K562 (cell line): ENCODE data around the gene RIT1. TPM values are rescaled to one million over a fixed set of nuclear protein-coding genes. Genes with fewer than 3 reads are reported as not detected.

ENCODE experiments used
- ATAC-seq: fragments of 200-7000 bp; cut with Tn5 transposase; 3 replicates; pipeline ENCODE4 v1.9.1; 2020; ENCODE audit warnings: moderate library complexity
- BruUV-seq: library from RNA; stranded (reverse); fragments of 400-500 nt; replicated peaks from 2 replicates; lab custom pipeline; 2021; lab: Mats Ljungman, UMichigan
- CTCF ChIA-PET: fragments of 300-600 bp; formaldehyde crosslinking; extraction: SDS; loops from one replicate; lab custom pipeline; 2021; ENCODE audit warnings: low intra/inter-chr PET ratio; lab: Yijun Ruan, JAX
- POLR2A ChIA-PET: fragments of 300-600, 350-650 bp; sonication (Branson Sonifier 250); formaldehyde crosslinking; extraction: SDS; loops from one replicate; lab custom pipeline; 2021; ENCODE audit warnings: antibody characterized with exemption, inconsistent platforms; lab: Yijun Ruan, JAX
- DNase-seq, 4 experiments: peaks; one replicate each; pipeline versions ENCODE4 v3.0.0 to v3.0.0-alpha.2; 2011 to 2018; ENCODE audit warnings: low spot score in 3 of 4, mixed read lengths in 3 of 4; ENCODE audit errors: extremely low read depth in 1 of 4
- FAIRE-seq: peaks from 2 replicates; lab custom pipeline; 2011; peaks lifted over from hg19 to GRCh38; lab: Jason Lieb, UNC
- H2AFZ ChIP-seq: 2 replicates; pipeline ENCODE4 v1.6.0; 2011; ENCODE audit warnings: low read depth, low read length, control low read depth, inconsistent platforms
- H3K27ac ChIP-seq: fragments of 200-600 bp; 3 replicates; pipeline ENCODE4 v1.8.0; 2011; ENCODE audit warnings: low read depth, mild to moderate bottlenecking, control low read depth, inconsistent platforms, low read length, moderate library complexity, mixed read lengths; ENCODE audit errors: extremely low read depth
- H3K27me3 ChIP-seq, 2 experiments: fragments of 300-600 bp in 1 of 2; 2 replicates in 1 of 2; 3 replicates in 1 of 2; pipeline versions ENCODE4 v1.6.0 to v1.8.0; 2011; ENCODE audit warnings: inconsistent platforms in 2 of 2, low read length in 2 of 2, mild to moderate bottlenecking in 1 of 2, mixed read lengths in 1 of 2, moderate library complexity in 1 of 2; ENCODE audit not compliant: control insufficient read depth in 2 of 2, insufficient read depth in 2 of 2
- H3K36me3 ChIP-seq: fragments of 300-600 bp; 3 replicates; pipeline ENCODE4 v1.8.0; 2011; ENCODE audit warnings: mild to moderate bottlenecking, low read length, inconsistent platforms; ENCODE audit not compliant: control insufficient read depth, insufficient read depth
- H3K4me1 ChIP-seq, 2 experiments: fragments of 200-600 bp in 1 of 2; replicated peaks in 1 of 2; 2 replicates in 1 of 2; 3 replicates in 1 of 2; pipeline versions ENCODE4 v1.5.1 to v1.8.0; 2011; ENCODE audit warnings: inconsistent platforms in 2 of 2, low read length in 2 of 2, mild to moderate bottlenecking in 1 of 2, mixed read lengths in 1 of 2, moderate library complexity in 1 of 2; ENCODE audit not compliant: control insufficient read depth in 2 of 2, insufficient read depth in 2 of 2
- H3K4me2 ChIP-seq: 2 replicates; pipeline ENCODE4 v1.6.1; 2011; ENCODE audit warnings: low read length, control low read depth, inconsistent platforms, mixed read lengths; ENCODE audit not compliant: insufficient read depth
- H3K4me3 ChIP-seq: fragments of 200-600 bp; sonication (generic), shearing (Covaris generic); 2 replicates; pipeline ENCODE4 v1.5.1; 2016; ENCODE audit warnings: control low read depth, inconsistent platforms
- H3K79me2 ChIP-seq: fragments of 200-600 bp; 3 replicates; pipeline ENCODE4 v1.8.0; 2011; ENCODE audit warnings: low read length, inconsistent platforms; ENCODE audit not compliant: control insufficient read depth, insufficient read depth
- H3K9ac ChIP-seq, 2 experiments: 2 replicates each; pipeline versions ENCODE4 v1.6.0 to v1.6.1; 2011; ENCODE audit warnings: low read depth in 2 of 2, low read length in 2 of 2, control low read depth in 1 of 2, inconsistent platforms in 1 of 2, mild to moderate bottlenecking in 1 of 2, mixed read lengths in 1 of 2; ENCODE audit not compliant: insufficient read depth in 1 of 2
- H3K9me1 ChIP-seq: one replicate; pipeline ENCODE4 v1.6.0; 2011; ENCODE audit warnings: inconsistent platforms, mild to moderate bottlenecking, low read length, moderate library complexity; ENCODE audit not compliant: control insufficient read depth, insufficient read depth
- H3K9me3 ChIP-seq: replicated peaks from 2 replicates; pipeline ENCODE4 v1.5.1; 2011; ENCODE audit warnings: low read depth, low read length, inconsistent platforms; ENCODE audit not compliant: control insufficient read depth, insufficient read depth
- H4K20me1 ChIP-seq: replicated peaks from 2 replicates; pipeline ENCODE4 v1.6.1; 2011; ENCODE audit warnings: low read length, inconsistent platforms, mixed read lengths; ENCODE audit not compliant: control insufficient read depth, insufficient read depth
- ADNP ChIP-seq: fragments of 200-800 bp; sonication (Bioruptor generic); IDR thresholded peaks from 2 replicates; pipeline ENCODE4 v1.6.1; 2016; ENCODE audit warnings: missing genetic modification characterization, missing compliant biosample characterization
- BCL6 ChIP-seq: fragments of 250-450 bp; sonication (Bioruptor Pico); IDR thresholded peaks from 2 replicates; pipeline ENCODE4 v1.4.0; 2020
- DMBX1 ChIP-seq: fragments of 250-450 bp; sonication (Bioruptor Pico); IDR thresholded peaks from 2 replicates; pipeline ENCODE4 v1.8.0; 2022; ENCODE audit warnings: inconsistent platforms, mild to moderate bottlenecking, moderate library complexity, borderline replicate concordance
- DPF2 ChIP-seq: fragments of 450-650 bp; IDR thresholded peaks from 2 replicates; pipeline ENCODE4 v1.6.1; 2016
- ELF1 ChIP-seq: fragments of 200-800 bp; sonication (Bioruptor generic); IDR thresholded peaks from 2 replicates; pipeline ENCODE4 v1.6.1; 2016; ENCODE audit warnings: missing genetic modification characterization, missing compliant biosample characterization
- ELF4 ChIP-seq: fragments of 450-650 bp; formaldehyde crosslinking; IDR thresholded peaks from 2 replicates; pipeline ENCODE4 v1.4.0; 2022; ENCODE audit warnings: missing genetic modification characterization
- EP300 ChIP-seq: IDR thresholded peaks from 2 replicates; pipeline ENCODE4 v1.6.1; 2012; ENCODE audit warnings: low read length, improper control_type of control experiment
- MYNN ChIP-seq, 2 experiments: sonication (generic); formaldehyde crosslinking in 1 of 2; IDR thresholded peaks; 2 replicates each; pipeline versions ENCODE4 v1.5.0 to v1.6.1; 2016 to 2020; ENCODE audit warnings: antibody characterized with exemption in 1 of 2, missing genetic modification reagents in 1 of 2
- OTX1 ChIP-seq: fragments of 450-650 bp; formaldehyde crosslinking; IDR thresholded peaks from 2 replicates; pipeline ENCODE4 v1.4.0; 2022; ENCODE audit warnings: mild to moderate bottlenecking
- TFAM ChIP-seq: fragments of 250-450 bp; sonication (Bioruptor Pico); conservative IDR thresholded peaks from 2 replicates; pipeline ENCODE4 v1.5.0; 2021; ENCODE audit warnings: mild to moderate bottlenecking, moderate library complexity
- ZBTB8A ChIP-seq: fragments of 450-650 bp; IDR thresholded peaks from 2 replicates; pipeline ENCODE4 v1.6.1; 2018; ENCODE audit warnings: mild to moderate bottlenecking, moderate library complexity; ENCODE audit not compliant: partially characterized antibody
- ZNF224 ChIP-seq: sonication (generic); formaldehyde crosslinking; IDR thresholded peaks from 2 replicates; pipeline ENCODE4 v1.8.0; 2022; ENCODE audit warnings: mild to moderate bottlenecking, missing genetic modification reagents
- ZNF445 ChIP-seq: fragments of 250-450 bp; sonication (Bioruptor Pico); IDR thresholded peaks from 2 replicates; pipeline ENCODE4 v1.4.0; 2020; ENCODE audit warnings: low read depth, mild to moderate bottlenecking, moderate library complexity
- ZNF766 ChIP-seq: fragments of 200-800 bp; sonication (Bioruptor generic); conservative IDR thresholded peaks from 2 replicates; pipeline ENCODE4 v1.6.1; 2016; ENCODE audit warnings: missing genetic modification characterization, missing compliant biosample characterization
- ZNF778 ChIP-seq: fragments of 450-650 bp; formaldehyde crosslinking; IDR thresholded peaks from 2 replicates; pipeline ENCODE4 v1.4.0; 2020; ENCODE audit warnings: mild to moderate bottlenecking, moderate library complexity
- WGBS: fragments of 100-300 bp; shearing (Covaris generic); methylation state at CpG from one replicate; pipeline ENCODE4 v1.1.6; 2016; ENCODE audit warnings: low coverage, mixed read lengths; ENCODE audit not compliant: insufficient coverage; ENCODE audit errors: missing lambda C conversion rate; 5-methylcytosine and 5-hydroxymethylcytosine counted together
- in situ Hi-C: fragments of 300-500 bp; cut with MboI; formaldehyde crosslinking; loops from 4 replicates; pipeline ENCODE4 v1.15.0; 2018; ENCODE audit warnings: inconsistent platforms, mixed read lengths
- intact Hi-C: fragments of 100-400 bp; cut with micrococcal nuclease; formaldehyde crosslinking; loops from 2 replicates; pipeline ENCODE4 v1.14.2; 2022
- polyA plus RNA-seq, 8 experiments: library from polyadenylated mRNA; depleted of rRNA in 4 of 8; stranded (reverse) in 5 of 8; unstranded in 3 of 8; fragments of >200 nt; fragmentation: Nextera tagmentation in 2 of 8; fragmentation: Illumina TruSeq in 1 of 8; extraction: Ambion mirVana in 2 of 8; extraction: Trizol in 1 of 8; gene quantifications; 2 replicates each; pipeline versions ENCODE4 v1.2.1 to v1.2.3, GENCODE V29; 2011 to 2014; ENCODE audit warnings: inconsistent platforms in 1 of 8, missing spikeins in 1 of 8
- total RNA-seq, 7 experiments: library from RNA; depleted of rRNA in 6 of 7; stranded (reverse); fragments of >200 nt in 6 of 7; fragmentation: Illumina TruSeq in 2 of 7; extraction: Trizol in 2 of 7; gene quantifications; 2 replicates each; pipeline versions ENCODE4 v1.2.1 to v1.2.3, GENCODE V29; 2011 to 2021; ENCODE audit warnings: low replicate concordance in 1 of 7
- TF ChIP-seq, protein P1 (sequence below), 2 experiments: fragments of 200-800 bp in 1 of 2; sonication (Bioruptor generic) in 1 of 2; sonication (generic) in 1 of 2; formaldehyde crosslinking in 1 of 2; IDR thresholded peaks in 1 of 2; conservative IDR thresholded peaks in 1 of 2; 2 replicates each; pipeline versions ENCODE4 v1.5.0 to v1.6.1; 2016 to 2020; ENCODE audit warnings: missing compliant biosample characterization in 1 of 2, missing genetic modification characterization in 1 of 2, missing genetic modification reagents in 1 of 2
- TF ChIP-seq, protein P2 (sequence below): fragments of 250-450 bp; sonication (Bioruptor Pico); IDR thresholded peaks from 2 replicates; pipeline ENCODE4 v1.8.0; 2022; ENCODE audit warnings: inconsistent platforms
- TF ChIP-seq, protein P3 (sequence below), 2 experiments: fragments of 450-650 bp; IDR thresholded peaks; 2 replicates each; pipeline ENCODE4 v1.6.1; 2016

The RIT1 gene
- total and polyA plus RNA-seq, 9 of the 15 experiments (the other 6 are each of a cell fraction or from before 2014, with no cell fraction given) = 13.5 to 57.6 (median 22.9) TPM

DNA sequence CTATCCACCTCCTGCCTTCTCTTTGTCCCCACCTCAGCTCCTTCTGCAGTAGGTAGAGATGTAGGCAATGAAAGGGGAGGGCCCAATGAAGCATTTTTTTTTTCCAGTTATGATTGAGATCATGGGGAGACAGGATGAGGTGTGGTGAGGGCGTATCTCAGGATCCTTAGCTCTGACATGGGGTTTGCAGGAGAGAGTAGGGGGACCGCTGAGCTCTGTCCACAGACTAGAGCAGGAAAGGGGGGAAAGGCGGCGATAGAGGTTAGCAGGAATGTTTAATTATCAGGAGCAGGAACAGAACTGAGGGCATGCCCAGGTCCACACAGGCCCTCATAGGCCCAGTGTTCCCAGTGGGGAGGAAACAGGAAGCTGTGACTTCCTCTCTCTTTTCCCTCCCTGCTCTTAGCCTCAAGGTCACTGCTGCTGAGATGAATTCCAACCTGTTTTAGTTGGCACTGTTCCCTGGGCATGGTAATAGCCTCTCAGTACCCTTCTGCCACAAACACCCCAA is 29.4 kb upstream of the RIT1 start:
- Histone ChIP-seq H2AFZ (peak overlapping the region; percentile 75), H3K79me2 (no peaks in the 10 kb centered on the region), H3K9ac (peak overlapping the region; percentile 10 to 75; a peak in 2 of 4 replicates), H3K36me3 (no peaks in the 10 kb centered on the region), H3K27me3 (no peaks in the 10 kb centered on the region), H4K20me1 (no peaks in the 10 kb centered on the region), H3K9me1 (no peaks in the 10 kb centered on the region), H3K4me3 (no peak overlapping the region), H3K4me1 (peaks cover 19 to 29% of the 10 kb centered on the region in 2 experiments), H3K9me3 (no peaks in the 10 kb centered on the region), H3K27ac (peak overlapping the region; percentile 70), H3K4me2 (no peak overlapping the region; the same call in 1 of the 2 replicates)
- intact Hi-C loops = no loop called here
- CTCF ChIA-PET = interaction anchor here (3.5 kb wide), 1 partner anchor 48 kb away, joined by 42 read pairs; no protein-coding TSS in a partner anchor
- POLR2A ChIA-PET = interaction anchor here (0.6 to 1.4 kb wide), 11 partner anchors 9 to 173 kb away, joined by 3 to 10 read pairs (median 3); no protein-coding TSS in a partner anchor
- BruUV-seq = no TSS peak
- ATAC-seq (peak; percentile 22), FAIRE-seq (no peak), DNase-seq (no peak)
- in situ Hi-C loops = no loop called here
- 28% methylated on average over 4 of the region's 4 CpGs for WGBS
- no peak for TF ChIP-seq EP300
- TF ChIP-seq ZNF224 = no peak
- TF ChIP-seq, protein P1, sequence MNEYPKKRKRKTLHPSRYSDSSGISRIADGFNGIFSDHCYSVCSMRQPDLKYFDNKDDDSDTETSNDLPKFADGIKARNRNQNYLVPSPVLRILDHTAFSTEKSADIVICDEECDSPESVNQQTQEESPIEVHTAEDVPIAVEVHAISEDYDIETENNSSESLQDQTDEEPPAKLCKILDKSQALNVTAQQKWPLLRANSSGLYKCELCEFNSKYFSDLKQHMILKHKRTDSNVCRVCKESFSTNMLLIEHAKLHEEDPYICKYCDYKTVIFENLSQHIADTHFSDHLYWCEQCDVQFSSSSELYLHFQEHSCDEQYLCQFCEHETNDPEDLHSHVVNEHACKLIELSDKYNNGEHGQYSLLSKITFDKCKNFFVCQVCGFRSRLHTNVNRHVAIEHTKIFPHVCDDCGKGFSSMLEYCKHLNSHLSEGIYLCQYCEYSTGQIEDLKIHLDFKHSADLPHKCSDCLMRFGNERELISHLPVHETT (CRISPR knock-in tag; conservative IDR thresholded peaks at IDR 0.05 in 1 of 2, IDR thresholded peaks at IDR 0.05 in 1 of 2) = no peak
- 0 out of 2 replicates have a peak, but pooled peaks have one; percentile 25 for TF ChIP-seq ZNF766 (CRISPR knock-in tag)
- no peak for TF ChIP-seq TFAM
- TF ChIP-seq ELF4 = peak; percentile 36; the same call in 1 of the 2 replicates
- no peak for TF ChIP-seq MYNN (IDR thresholded peaks at IDR 0.05)
- TF ChIP-seq MYNN (CRISPR knock-in tag; IDR thresholded peaks at IDR 0.05) = no peak
- TF ChIP-seq, protein P2, sequence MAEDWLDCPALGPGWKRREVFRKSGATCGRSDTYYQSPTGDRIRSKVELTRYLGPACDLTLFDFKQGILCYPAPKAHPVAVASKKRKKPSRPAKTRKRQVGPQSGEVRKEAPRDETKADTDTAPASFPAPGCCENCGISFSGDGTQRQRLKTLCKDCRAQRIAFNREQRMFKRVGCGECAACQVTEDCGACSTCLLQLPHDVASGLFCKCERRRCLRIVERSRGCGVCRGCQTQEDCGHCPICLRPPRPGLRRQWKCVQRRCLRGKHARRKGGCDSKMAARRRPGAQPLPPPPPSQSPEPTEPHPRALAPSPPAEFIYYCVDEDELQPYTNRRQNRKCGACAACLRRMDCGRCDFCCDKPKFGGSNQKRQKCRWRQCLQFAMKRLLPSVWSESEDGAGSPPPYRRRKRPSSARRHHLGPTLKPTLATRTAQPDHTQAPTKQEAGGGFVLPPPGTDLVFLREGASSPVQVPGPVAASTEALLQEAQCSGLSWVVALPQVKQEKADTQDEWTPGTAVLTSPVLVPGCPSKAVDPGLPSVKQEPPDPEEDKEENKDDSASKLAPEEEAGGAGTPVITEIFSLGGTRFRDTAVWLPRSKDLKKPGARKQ (CRISPR knock-in tag) = no peak
- TF ChIP-seq DMBX1 (CRISPR knock-in tag) = peak; percentile 63; the same call in 1 of the 2 replicates
- no peak for TF ChIP-seq ADNP (tag)
- TF ChIP-seq ELF1 (tag) = peak; percentile 57; the same call in 1 of the 2 replicates
- no peak for TF ChIP-seq BCL6 (CRISPR knock-in tag)
- no peak for TF ChIP-seq ZNF445 (CRISPR knock-in tag)
- 0 out of 2 replicates have a peak, but pooled peaks have one; percentile 13 for TF ChIP-seq DPF2
- TF ChIP-seq, protein P3, sequence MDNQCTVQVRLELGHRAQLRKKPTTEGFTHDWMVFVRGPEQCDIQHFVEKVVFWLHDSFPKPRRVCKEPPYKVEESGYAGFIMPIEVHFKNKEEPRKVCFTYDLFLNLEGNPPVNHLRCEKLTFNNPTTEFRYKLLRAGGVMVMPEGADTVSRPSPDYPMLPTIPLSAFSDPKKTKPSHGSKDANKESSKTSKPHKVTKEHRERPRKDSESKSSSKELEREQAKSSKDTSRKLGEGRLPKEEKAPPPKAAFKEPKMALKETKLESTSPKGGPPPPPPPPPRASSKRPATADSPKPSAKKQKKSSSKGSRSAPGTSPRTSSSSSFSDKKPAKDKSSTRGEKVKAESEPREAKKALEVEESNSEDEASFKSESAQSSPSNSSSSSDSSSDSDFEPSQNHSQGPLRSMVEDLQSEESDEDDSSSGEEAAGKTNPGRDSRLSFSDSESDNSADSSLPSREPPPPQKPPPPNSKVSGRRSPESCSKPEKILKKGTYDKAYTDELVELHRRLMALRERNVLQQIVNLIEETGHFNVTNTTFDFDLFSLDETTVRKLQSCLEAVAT (IDR thresholded peaks at IDR 0.05) = no peak
- no peak for TF ChIP-seq ZBTB8A
- 0 out of 2 replicates have a peak, but pooled peaks have one; percentile 46 for TF ChIP-seq OTX1 (CRISPR knock-in tag)
- TF ChIP-seq ZNF778 = no peak
